Astrocyte of the spinal cord (primary cell): ENCODE results near the gene B3GNT3.

Source experiments
- DNase-seq: peaks from one replicate; pipeline ENCODE4 v3.0.0; 2011; ENCODE audit warnings: low read depth, low spot score
- H3K4me3 ChIP-seq: 2 replicates; pipeline ENCODE4 v1.5.1; 2011; ENCODE audit warnings: low read depth, mild to moderate bottlenecking, low read length, moderate library complexity
- in situ Hi-C: cut with HindIII; loops from 2 replicates; pipeline ENCODE4 v1.10.0; 2017; ENCODE audit warnings: low sequenced_read_pairs
- TF ChIP-seq, protein P1 (sequence below): IDR thresholded peaks from 2 replicates; pipeline ENCODE4 v1.5.1; 2012; ENCODE audit warnings: low read depth, mild to moderate bottlenecking, low read length, inconsistent platforms

The B3GNT3 gene

DNA sequence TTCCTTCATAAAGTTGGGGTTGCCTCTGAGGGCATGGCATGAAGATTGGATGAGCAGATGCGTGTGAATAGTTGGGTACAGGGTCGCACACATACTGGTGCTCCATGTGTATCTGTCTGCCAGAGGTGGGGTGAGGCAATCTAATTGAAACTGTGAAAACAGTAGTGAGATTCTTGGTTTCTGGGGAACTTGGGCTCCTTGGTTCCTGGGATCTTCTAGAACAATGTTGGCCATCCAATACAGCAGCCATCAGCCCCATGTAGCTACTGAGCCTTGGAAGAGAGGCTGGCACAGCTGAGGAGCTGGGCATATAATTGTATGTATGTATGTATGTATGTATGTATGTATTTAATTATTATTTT is 43.0 kb upstream of the B3GNT3 start:
- H3K4me3 ChIP-seq, result no peak overlapping the region
- in situ Hi-C loops, result no loop called here
- TF ChIP-seq, protein P1, sequence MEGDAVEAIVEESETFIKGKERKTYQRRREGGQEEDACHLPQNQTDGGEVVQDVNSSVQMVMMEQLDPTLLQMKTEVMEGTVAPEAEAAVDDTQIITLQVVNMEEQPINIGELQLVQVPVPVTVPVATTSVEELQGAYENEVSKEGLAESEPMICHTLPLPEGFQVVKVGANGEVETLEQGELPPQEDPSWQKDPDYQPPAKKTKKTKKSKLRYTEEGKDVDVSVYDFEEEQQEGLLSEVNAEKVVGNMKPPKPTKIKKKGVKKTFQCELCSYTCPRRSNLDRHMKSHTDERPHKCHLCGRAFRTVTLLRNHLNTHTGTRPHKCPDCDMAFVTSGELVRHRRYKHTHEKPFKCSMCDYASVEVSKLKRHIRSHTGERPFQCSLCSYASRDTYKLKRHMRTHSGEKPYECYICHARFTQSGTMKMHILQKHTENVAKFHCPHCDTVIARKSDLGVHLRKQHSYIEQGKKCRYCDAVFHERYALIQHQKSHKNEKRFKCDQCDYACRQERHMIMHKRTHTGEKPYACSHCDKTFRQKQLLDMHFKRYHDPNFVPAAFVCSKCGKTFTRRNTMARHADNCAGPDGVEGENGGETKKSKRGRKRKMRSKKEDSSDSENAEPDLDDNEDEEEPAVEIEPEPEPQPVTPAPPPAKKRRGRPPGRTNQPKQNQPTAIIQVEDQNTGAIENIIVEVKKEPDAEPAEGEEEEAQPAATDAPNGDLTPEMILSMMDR, result no peak
- no peak for DNase-seq

DNA sequence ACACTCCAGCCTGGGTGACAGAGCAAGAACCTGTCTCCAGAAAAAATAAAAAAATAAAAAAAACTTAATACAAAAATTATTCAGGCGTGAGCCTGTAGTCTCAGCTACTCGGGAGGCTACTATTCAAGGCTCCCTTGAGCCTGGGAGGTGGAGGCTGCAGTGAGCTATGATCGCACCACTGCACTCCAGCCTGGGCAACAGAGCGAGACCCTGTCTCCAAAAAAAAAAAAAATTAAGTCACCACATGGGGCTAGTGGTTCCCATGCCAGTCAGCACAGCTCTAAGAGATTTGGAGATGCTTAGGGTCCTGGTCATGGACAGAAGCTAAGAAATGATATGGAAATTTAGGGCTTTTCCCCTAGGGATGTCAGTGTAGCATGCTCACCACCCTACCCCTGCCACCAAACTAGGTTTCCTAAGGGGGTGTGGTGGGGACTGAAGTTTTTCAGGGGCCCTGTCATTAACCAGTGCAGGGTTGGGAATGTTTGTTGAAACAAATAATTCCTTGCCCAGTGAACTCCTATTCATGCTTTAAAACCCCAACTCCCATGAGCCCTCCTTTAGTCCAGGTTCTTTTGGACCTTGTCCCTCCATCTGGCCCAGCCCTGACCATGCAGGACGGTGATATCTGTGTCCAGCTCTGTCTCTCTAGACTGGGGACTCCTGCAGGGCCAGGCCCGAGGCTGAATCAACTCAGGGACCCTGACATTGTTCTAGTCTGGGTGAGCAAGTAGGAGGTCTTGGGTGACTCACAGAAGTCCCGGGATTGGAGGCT is 41.9 kb upstream of the B3GNT3 start:
- no peak for DNase-seq
- no peak overlapping the region for H3K4me3 ChIP-seq
- TF ChIP-seq, protein P1, result no peak
- in situ Hi-C loops, result no loop called here

DNA sequence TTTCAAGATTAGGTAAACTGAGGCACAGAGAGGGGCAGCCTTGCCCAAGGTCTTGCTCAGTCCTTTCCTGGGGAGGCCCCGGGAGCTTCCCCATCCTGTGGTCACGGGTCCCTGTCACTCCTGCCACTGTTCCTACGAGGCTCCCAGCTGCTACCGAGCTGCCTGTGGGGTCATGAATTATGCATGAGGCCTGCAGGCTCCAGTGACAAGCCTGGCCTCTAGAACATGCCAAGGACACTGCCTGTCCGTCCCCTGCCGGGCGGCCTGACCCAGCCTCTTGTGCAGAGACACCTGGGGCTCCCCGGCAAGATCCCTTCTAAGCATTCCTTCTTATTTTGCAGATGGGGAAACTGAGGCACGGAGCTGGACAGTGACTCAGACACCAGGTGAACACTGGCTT is 41.0 kb upstream of the B3GNT3 start:
- DNase-seq, result no peak
- in situ Hi-C loops, result no loop called here
- H3K4me3 ChIP-seq, result no peak overlapping the region
- TF ChIP-seq, protein P1, result no peak

DNA sequence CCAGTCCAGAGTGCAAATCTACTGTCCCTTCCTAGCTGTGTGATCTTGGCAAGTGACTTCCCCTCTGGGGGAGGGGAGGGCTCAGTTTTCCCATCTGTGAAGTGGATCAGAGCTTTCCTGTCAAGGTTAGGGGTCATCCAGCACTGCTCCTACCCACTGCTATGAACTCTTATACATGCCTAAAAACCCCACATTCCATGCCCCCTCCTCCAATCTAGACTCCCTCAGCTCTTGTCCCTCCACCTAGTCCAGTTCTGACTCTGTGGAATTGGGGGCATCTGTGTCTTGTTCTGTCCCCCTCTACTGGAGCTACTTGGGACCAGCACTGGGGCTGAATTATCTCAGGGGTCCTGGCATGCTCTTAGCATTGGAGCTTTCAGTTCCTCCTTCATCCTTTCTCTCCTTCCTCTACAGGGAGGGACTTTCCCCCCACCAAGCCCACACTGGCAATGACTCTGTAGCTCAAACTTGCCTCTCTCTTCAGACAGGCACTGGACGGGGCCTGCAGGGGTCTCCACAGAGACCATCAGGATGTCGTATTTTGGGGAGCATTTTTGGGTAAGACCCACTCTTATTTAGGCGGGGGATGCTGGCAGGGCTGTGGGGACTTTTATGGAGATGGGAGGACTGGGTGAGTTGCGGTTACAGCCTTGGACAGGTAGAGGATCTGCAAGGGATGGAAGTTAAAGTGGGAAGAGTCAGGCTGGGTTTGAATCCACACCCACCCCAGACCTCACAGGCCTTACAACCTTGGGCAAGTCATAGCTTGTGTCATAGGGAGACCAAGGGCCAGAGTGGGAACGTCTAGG is 40.1 kb upstream of the B3GNT3 start:
- in situ Hi-C loops, result no loop called here
- DNase-seq, result no peak
- H3K4me3 ChIP-seq, result no peak overlapping the region
- TF ChIP-seq, protein P1, result no peak

DNA sequence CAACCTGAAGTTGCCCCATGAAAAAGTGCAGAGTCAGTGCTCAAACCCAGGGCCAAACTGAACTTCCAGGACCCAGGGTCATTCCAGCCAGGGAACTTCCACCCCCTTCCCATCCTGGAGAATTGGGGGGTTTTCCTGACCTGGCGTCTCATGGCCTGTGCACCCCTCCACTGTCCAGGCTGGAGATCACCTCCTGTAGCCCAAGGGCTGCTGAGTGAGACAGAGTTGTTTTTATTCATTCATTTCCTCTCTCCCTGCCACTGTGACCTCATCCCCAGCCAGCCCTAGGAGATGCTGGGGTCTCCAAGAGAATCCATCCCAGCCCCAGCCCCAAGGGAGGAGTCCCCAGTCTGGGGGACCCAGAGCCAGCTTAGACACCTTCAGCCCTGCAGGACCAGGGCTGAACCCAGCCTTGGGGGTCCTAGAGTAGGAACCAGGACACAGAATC is 39.5 kb upstream of the B3GNT3 start:
- in situ Hi-C loops, result no loop called here
- TF ChIP-seq, protein P1, result no peak

DNA sequence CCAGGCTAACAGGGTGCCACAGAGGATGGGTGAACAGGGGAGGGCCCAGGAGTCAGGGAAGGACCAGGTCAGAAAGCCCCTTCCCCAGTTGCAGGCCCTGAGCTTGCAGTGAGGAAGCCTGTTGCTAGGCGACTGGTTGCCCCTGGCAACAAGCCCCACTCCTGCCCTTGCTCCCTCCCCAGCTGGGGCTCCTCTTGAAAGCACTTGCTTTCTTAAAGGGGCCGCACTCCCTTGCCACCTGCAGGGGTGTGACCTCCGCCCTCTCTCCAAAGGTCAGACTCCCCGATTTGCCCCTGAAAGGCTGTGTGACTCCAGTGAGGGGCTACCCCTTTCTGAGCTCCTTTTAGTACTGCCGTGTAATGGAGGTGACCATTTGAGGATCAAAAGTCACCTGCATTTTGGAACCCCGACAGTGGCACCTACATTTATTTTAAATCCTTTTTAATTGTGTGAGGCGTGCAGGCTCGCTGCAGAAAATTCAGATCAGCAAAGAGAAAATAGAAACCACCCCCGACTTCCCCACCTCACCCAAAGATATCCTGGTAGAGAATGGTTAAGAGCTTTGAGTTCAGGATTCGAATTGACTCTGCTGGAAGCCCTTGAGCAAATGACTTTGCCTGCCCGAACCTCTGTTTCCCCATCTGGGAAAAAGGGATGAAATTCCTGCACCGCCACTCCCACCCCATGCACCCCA is 38.8 kb upstream of the B3GNT3 start:
- peak; percentile 39 for DNase-seq
- in situ Hi-C loops, result no loop called here
- H3K4me3 ChIP-seq, result no peak overlapping the region
- TF ChIP-seq, protein P1, result no peak

More for the DNA sequence above, 39.5 kb upstream of the B3GNT3 start:
- no peak for DNase-seq
- no peak overlapping the region for H3K4me3 ChIP-seq
